NB4 (cell line): Measurements from ENCODE around the gene OR13H1.
A peak's percentile ranks its signal among the peaks of the same experiment; 100 is the strongest.
"Not testable (repeated sequence)": the region's sequence is repeated elsewhere in the genome, so short reads cannot be mapped to it uniquely, and the experiment has no call there.

Experiments
- DNase-seq: peaks from one replicate; pipeline ENCODE4 v3.0.0; 2010; ENCODE audit warnings: low read depth
- H3K4me3 ChIP-seq: one replicate; pipeline ENCODE4 v1.5.1; 2011; ENCODE audit warnings: mild to moderate bottlenecking, low read depth, low read length, moderate library complexity
- MAX ChIP-seq: IDR thresholded peaks from 2 replicates; pipeline ENCODE4 v1.6.1; 2011; ENCODE audit warnings: low read depth, low read length
- MYC ChIP-seq: IDR thresholded peaks from 2 replicates; pipeline ENCODE4 v1.6.1; 2011; ENCODE audit warnings: low read depth, low read length
- POLR2A ChIP-seq: IDR thresholded peaks from 2 replicates; pipeline ENCODE4 v1.6.1; 2011; ENCODE audit warnings: mild to moderate bottlenecking; ENCODE audit not compliant: insufficient read length; ENCODE audit errors: extremely low read depth
- TF ChIP-seq, protein P1 (sequence below): IDR thresholded peaks from one replicate; pipeline ENCODE4 v1.5.1; 2012; ENCODE audit warnings: low read depth, low read length

OR13H1 gene, protein sequence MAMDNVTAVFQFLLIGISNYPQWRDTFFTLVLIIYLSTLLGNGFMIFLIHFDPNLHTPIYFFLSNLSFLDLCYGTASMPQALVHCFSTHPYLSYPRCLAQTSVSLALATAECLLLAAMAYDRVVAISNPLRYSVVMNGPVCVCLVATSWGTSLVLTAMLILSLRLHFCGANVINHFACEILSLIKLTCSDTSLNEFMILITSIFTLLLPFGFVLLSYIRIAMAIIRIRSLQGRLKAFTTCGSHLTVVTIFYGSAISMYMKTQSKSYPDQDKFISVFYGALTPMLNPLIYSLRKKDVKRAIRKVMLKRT

GRCh38 chrX:131543774-131544173, at the start of gene OR13H1:
Gene OR13H1 (plus strand): TSS chrX:131544074. CDS start chrX:131544074, 0 bp downstream.
- no peak within 1 kb of the TSS for H3K4me3 ChIP-seq
- TF ChIP-seq POLR2A (no peak), MYC (no peak), MAX (no peak)
- TF ChIP-seq, protein P1, sequence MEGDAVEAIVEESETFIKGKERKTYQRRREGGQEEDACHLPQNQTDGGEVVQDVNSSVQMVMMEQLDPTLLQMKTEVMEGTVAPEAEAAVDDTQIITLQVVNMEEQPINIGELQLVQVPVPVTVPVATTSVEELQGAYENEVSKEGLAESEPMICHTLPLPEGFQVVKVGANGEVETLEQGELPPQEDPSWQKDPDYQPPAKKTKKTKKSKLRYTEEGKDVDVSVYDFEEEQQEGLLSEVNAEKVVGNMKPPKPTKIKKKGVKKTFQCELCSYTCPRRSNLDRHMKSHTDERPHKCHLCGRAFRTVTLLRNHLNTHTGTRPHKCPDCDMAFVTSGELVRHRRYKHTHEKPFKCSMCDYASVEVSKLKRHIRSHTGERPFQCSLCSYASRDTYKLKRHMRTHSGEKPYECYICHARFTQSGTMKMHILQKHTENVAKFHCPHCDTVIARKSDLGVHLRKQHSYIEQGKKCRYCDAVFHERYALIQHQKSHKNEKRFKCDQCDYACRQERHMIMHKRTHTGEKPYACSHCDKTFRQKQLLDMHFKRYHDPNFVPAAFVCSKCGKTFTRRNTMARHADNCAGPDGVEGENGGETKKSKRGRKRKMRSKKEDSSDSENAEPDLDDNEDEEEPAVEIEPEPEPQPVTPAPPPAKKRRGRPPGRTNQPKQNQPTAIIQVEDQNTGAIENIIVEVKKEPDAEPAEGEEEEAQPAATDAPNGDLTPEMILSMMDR, result no peak
- DNase-seq, result no peak

GRCh38 chrX:131501556-131501955, 42.3 kb upstream of the OR13H1 start:
- DNase-seq, result not testable (repeated sequence)

DNA sequence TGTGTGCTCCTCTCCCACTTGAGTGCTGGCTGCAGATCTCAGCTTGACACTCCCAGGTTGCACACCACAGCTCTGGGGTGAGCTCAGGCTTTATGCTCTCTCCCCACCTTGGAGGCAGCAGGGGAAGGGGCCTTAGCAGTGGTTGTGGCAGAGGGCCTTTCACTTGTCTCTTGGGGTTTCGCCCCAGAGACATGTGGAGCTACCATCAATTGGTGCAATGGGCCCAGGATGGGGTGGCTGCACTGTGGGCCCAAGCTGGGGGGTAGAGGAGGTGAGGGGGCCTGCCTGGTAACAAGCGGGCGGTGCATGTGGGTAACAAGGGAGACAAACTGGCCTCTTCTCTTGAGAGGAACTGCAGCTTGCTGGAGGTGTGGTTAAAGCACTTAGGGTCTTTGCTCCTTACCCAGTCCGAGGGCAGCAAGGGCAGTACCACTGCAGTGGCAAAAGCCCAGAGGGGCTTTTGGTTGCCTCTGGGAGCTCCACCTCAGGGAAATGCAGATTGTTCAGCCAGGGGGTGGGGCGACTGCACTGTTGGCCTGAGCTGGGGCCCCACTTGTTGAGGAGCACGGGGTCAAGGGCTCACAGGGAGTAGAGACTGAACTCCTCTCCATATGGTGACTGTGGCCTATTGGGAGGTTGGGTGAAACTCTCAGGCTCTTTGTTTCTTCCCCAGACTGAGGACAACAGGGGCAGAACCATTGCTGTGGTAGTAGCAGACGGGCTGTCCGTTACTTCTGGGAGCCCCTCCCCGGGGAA, 30.5 kb upstream of the OR13H1 start:
- TF ChIP-seq MYC (no peak), MAX (no peak), POLR2A (no peak)
- TF ChIP-seq, protein P1, result no peak
- no peak overlapping the region for H3K4me3 ChIP-seq
- DNase-seq, result no peak

More at GRCh38 chrX:131501556-131501955, 42.3 kb upstream of the OR13H1 start:
- H3K4me3 ChIP-seq, result not testable (repeated sequence)

DNA sequence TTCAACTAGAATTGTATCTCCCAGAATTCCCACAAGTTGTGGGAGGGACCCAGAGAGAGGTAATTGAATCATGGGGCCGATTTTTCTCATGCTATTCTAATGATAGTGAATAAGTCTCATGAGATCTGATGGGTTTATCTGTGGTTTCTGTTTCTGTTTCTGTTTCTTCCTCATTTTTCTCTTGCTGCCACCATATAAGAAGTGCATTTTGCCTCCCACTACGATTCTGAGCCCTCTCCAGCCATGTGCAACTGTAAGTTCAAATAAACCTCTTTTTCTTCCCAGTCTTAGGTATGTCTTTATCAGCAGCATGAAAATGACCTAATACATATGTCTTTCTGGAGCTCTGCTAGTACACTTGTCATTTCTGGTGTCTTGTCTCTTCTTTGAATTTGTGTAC, 22.1 kb upstream of the OR13H1 start:
- DNase-seq, result peak; percentile 0
- no peak overlapping the region for H3K4me3 ChIP-seq
- no peak for TF ChIP-seq MYC
- TF ChIP-seq MAX, result no peak
- TF ChIP-seq POLR2A, result no peak
- TF ChIP-seq, protein P1, result no peak

GRCh38 chrX:131544218-131544617, 344 bp downstream of the OR13H1 start:
- DNase-seq, result no peak
- no peak overlapping the region for H3K4me3 ChIP-seq
- TF ChIP-seq, protein P1, result no peak
- no peak for TF ChIP-seq MYC
- TF ChIP-seq MAX, result no peak
- no peak for TF ChIP-seq POLR2A

DNA sequence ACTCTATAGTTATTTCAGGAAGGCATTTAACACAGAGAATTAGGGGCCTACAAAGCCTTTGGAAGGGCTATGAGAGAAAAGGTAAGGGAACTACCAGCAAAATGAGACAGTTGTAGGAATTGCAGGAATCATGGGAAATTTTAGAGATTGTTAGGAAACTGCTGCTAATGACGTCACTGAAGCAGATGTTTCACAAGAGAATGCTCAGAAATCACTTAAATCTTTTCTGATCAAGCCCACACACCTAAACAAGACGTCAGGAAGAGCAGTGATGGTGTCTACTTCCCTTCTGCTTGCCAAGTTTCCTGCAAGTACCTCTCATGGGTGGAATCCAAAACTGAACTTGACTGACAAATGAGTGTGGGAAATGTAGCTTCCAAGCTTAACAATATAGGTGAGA, 5.1 kb downstream of the OR13H1 start:
- H3K4me3 ChIP-seq, result no peak overlapping the region
- no peak for TF ChIP-seq POLR2A
- TF ChIP-seq MYC, result no peak
- TF ChIP-seq, protein P1, result no peak
- no peak for TF ChIP-seq MAX
- no peak for DNase-seq

GRCh38 chrX:131552453-131552852, 8.6 kb downstream of the OR13H1 start:
- not testable (repeated sequence) for DNase-seq, H3K4me3 ChIP-seq
